Loucy (cell line): ENCODE measurements around the gene RLF.

Experiments
- H2AFZ ChIP-seq: fragments of 200-600 bp; sonication (generic); 2 replicates; pipeline ENCODE4 v1.6.0; 2016; ENCODE audit warnings: antibody characterized with exemption, mild to moderate bottlenecking, low read length, moderate library complexity
- H3F3A ChIP-seq: fragments of 200-600 bp; 2 replicates; pipeline ENCODE4 v1.6.0; 2016; ENCODE audit warnings: antibody characterized with exemption, low read depth, mild to moderate bottlenecking
- H3K27me3 ChIP-seq: fragments of 200-600 bp; sonication (generic); 2 replicates; pipeline ENCODE4 v1.6.1; 2014; ENCODE audit warnings: low read length, mild to moderate bottlenecking; ENCODE audit not compliant: insufficient read depth, poor library complexity, severe bottlenecking
- H3K36me3 ChIP-seq: fragments of 200-600 bp; sonication (generic); 2 replicates; pipeline ENCODE4 v1.6.1; 2016; ENCODE audit warnings: low read length; ENCODE audit not compliant: insufficient read depth
- H3K4me1 ChIP-seq: fragments of 200-600 bp; sonication (generic); 2 replicates; pipeline ENCODE4 v1.5.1; 2014; ENCODE audit warnings: low read length, mild to moderate bottlenecking; ENCODE audit not compliant: insufficient read depth, poor library complexity, severe bottlenecking
- H3K4me2 ChIP-seq: fragments of 200-600 bp; sonication (generic); 2 replicates; pipeline ENCODE4 v1.6.0; 2014; ENCODE audit warnings: antibody characterized with exemption, low read length, low read depth, mild to moderate bottlenecking; ENCODE audit not compliant: poor library complexity, severe bottlenecking
- H3K4me3 ChIP-seq: fragments of 200-600 bp; sonication (generic); 2 replicates; pipeline ENCODE4 v1.5.1; 2014; ENCODE audit warnings: low read length, mild to moderate bottlenecking, mixed read lengths; ENCODE audit not compliant: poor library complexity, severe bottlenecking
- H3K79me2 ChIP-seq: fragments of 200-600 bp; sonication (generic); 2 replicates; pipeline ENCODE4 v1.6.1; 2014; ENCODE audit warnings: low read length; ENCODE audit not compliant: insufficient read depth
- H3K9ac ChIP-seq: fragments of 200-600 bp; sonication (generic); 2 replicates; pipeline ENCODE4 v1.6.0; 2014; ENCODE audit warnings: mild to moderate bottlenecking, low read depth, low read length, moderate library complexity; ENCODE audit not compliant: poor library complexity, severe bottlenecking
- H3K9me2 ChIP-seq: fragments of 200-600 bp; sonication (generic); replicated peaks from 2 replicates; pipeline ENCODE4 v1.6.1; 2016; ENCODE audit warnings: low read depth, low read length, mixed read lengths
- H3K9me3 ChIP-seq: fragments of 200-600 bp; sonication (generic); 2 replicates; pipeline ENCODE4 v1.6.1; 2014; ENCODE audit warnings: mild to moderate bottlenecking, antibody characterized with exemption, low read length, low read depth; ENCODE audit not compliant: insufficient read depth
- H4K20me1 ChIP-seq: fragments of 200-600 bp; sonication (generic); 2 replicates; pipeline ENCODE4 v1.6.0; 2014; ENCODE audit warnings: antibody characterized with exemption, low read length, mild to moderate bottlenecking; ENCODE audit not compliant: insufficient read depth, poor library complexity, severe bottlenecking
- EZH2phosphoT487 ChIP-seq: fragments of 200-600 bp; IDR thresholded peaks from 2 replicates; pipeline ENCODE4 v1.6.1; 2018; ENCODE audit warnings: antibody characterized with exemption, mild to moderate bottlenecking, moderate library complexity, borderline replicate concordance
- TF ChIP-seq, protein P1 (sequence below): fragments of 200-600 bp; sonication (generic); conservative IDR thresholded peaks from 2 replicates; pipeline ENCODE4 v1.5.1; 2014; ENCODE audit warnings: mild to moderate bottlenecking, antibody characterized with exemption, low read length

RLF gene

DNA sequence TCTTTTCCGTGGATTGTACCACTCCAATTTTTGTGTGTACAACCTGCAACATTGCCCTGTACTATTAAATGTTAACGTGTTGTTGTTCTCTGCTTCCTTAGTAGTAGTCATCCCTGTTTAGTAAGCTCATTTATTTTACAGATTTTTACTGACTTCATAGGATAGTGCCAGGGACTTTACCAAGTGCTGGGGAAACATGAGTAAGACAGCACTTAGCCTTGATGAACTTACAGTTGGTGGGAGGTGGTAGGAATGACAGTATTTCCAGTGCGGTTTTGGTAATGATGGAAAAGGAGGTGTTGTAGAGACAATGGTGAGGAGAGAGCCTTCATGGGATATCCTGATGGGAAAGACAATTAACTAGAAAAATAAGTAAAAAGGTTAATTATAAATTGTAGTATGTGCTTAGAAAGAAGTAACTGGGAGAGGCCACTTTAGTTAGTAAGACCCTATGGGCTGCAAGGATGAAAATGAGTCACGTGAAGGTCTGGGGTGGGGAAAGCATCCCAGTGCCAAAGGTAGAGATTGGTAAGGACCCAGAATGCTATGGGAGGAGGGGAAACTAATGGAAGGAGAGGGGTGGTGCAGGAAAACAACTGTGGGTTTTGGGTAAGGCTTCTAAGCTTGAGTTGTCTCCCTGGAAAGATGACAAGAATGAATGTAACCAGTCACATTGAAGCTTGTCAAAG is 1.7 kb downstream of the RLF start:
- peak overlapping the region; percentile 95 for H3K4me2 ChIP-seq
- peak overlapping the region; percentile 90 for H3K4me3 ChIP-seq
- TF ChIP-seq EZH2phosphoT487: no peak
- TF ChIP-seq, protein P1, sequence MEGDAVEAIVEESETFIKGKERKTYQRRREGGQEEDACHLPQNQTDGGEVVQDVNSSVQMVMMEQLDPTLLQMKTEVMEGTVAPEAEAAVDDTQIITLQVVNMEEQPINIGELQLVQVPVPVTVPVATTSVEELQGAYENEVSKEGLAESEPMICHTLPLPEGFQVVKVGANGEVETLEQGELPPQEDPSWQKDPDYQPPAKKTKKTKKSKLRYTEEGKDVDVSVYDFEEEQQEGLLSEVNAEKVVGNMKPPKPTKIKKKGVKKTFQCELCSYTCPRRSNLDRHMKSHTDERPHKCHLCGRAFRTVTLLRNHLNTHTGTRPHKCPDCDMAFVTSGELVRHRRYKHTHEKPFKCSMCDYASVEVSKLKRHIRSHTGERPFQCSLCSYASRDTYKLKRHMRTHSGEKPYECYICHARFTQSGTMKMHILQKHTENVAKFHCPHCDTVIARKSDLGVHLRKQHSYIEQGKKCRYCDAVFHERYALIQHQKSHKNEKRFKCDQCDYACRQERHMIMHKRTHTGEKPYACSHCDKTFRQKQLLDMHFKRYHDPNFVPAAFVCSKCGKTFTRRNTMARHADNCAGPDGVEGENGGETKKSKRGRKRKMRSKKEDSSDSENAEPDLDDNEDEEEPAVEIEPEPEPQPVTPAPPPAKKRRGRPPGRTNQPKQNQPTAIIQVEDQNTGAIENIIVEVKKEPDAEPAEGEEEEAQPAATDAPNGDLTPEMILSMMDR: no peak
- H2AFZ ChIP-seq: no peak overlapping the region
- H3F3A ChIP-seq: no peaks in the 10 kb centered on the region
- H3K9ac ChIP-seq: peak overlapping the region; percentile 85
- peaks cover 63% of the 10 kb centered on the region for H4K20me1 ChIP-seq
- no peaks in the 10 kb centered on the region for H3K9me3 ChIP-seq
- H3K4me1 ChIP-seq: peaks cover 32% of the 10 kb centered on the region
- H3K27me3 ChIP-seq: no peaks in the 10 kb centered on the region
- H3K36me3 ChIP-seq: no peaks in the 10 kb centered on the region
- H3K9me2 ChIP-seq: no peaks in the 10 kb centered on the region
- H3K79me2 ChIP-seq: peaks cover 68% of the 10 kb centered on the region

DNA sequence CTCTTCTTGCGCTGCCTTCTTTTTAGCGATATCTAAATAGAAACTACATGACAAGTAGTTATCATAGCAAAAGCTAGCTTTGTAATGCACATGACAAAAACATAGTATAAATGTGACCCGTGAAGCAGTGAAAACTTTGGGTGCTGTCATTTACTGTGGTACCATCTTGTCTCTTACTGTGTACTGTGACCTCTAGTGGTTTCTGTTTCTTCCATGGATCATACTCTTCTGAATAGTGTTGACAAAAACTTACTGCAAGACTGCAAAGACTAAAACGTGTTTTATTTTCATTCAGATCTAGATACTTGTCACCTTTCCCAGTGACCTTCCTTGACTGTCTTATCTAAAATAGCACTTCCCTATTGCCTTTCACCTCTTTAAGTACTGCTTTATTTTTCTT is 6.1 kb downstream of the RLF start:
- H3K9me2 ChIP-seq: no peaks in the 10 kb centered on the region
- H3K9me3 ChIP-seq: no peaks in the 10 kb centered on the region
- peaks cover 46% of the 10 kb centered on the region for H3K4me1 ChIP-seq
- H3K4me2 ChIP-seq: peak overlapping the region; percentile 57
- peaks cover 100% of the 10 kb centered on the region for H3K79me2 ChIP-seq
- no peaks in the 10 kb centered on the region for H3K36me3 ChIP-seq
- peaks cover 89% of the 10 kb centered on the region for H4K20me1 ChIP-seq
- peak overlapping the region; percentile 43 for H3K4me3 ChIP-seq
- no peak overlapping the region for H3K9ac ChIP-seq
- no peaks in the 10 kb centered on the region for H3F3A ChIP-seq
- no peaks in the 10 kb centered on the region for H3K27me3 ChIP-seq
- H2AFZ ChIP-seq: no peak overlapping the region
- no peak for TF ChIP-seq EZH2phosphoT487
- TF ChIP-seq, protein P1: no peak

DNA sequence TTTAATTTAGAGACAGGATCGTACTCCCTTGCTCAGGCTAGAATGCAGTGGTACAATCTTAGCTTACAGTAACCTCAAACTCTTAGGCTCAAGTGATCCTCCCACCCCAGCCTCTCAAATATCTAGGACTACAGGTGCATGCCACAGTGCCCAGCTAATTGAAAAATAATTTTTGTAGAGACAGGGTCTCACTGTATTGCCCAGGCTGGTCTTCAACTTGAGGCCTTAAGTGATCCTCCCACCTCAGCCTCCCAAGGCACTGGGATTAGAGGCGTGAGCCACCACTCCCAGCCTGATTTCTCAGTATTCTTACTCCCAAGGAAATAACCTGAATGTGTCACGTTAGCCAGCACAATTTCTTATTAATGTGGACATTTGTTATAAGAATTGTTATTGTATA is 9.8 kb downstream of the RLF start:
- TF ChIP-seq, protein P1: no peak
- TF ChIP-seq EZH2phosphoT487: no peak
- Histone ChIP-seq H3K9me3 (no peaks in the 10 kb centered on the region), H3K27me3 (no peaks in the 10 kb centered on the region), H4K20me1 (peaks cover 86% of the 10 kb centered on the region), H3K4me2 (peak overlapping the region; percentile 62), H3K79me2 (peaks cover 100% of the 10 kb centered on the region), H3K4me3 (peak overlapping the region; percentile 16), H2AFZ (no peak overlapping the region), H3K9ac (no peak overlapping the region), H3K4me1 (peaks cover 19% of the 10 kb centered on the region), H3F3A (no peaks in the 10 kb centered on the region), H3K9me2 (no peaks in the 10 kb centered on the region), H3K36me3 (no peaks in the 10 kb centered on the region)
